Lower lobe of right lung (tissue), 2 donors: ENCODE data around the gene TPCN2. TPM values are rescaled to one million over a fixed set of nuclear protein-coding genes. Genes with fewer than 3 reads are reported as not detected.
"Not testable (repeated sequence)": the region's sequence is repeated elsewhere in the genome, so short reads cannot be mapped to it uniquely, and the experiment has no call there.

ENCODE experiments used
- ATAC-seq, 2 donors: fragments of 200-7000 bp; cut with Tn5 transposase; one replicate each; pipeline ENCODE4 v1.9.1; 2020 to 2022; ENCODE audit warnings: mild to moderate bottlenecking in 2 of 2, moderate library complexity in 2 of 2
- DNase-seq: peaks from one replicate; pipeline ENCODE4 v3.0.0-alpha.2; 2020
- H3K27ac ChIP-seq: fragments of 200-600 bp; one replicate; pipeline ENCODE4 v1.8.0; 2022
- H3K27me3 ChIP-seq: fragments of 200-600 bp; one replicate; pipeline ENCODE4 v1.8.0; 2022; ENCODE audit warnings: low read depth
- H3K36me3 ChIP-seq: fragments of 200-600 bp; one replicate; pipeline ENCODE4 v1.8.0; 2022; ENCODE audit warnings: mild to moderate bottlenecking
- H3K4me1 ChIP-seq: fragments of 200-600 bp; one replicate; pipeline ENCODE4 v1.8.0; 2022
- H3K4me3 ChIP-seq: fragments of 200-600 bp; one replicate; pipeline ENCODE4 v1.8.0; 2022; ENCODE audit warnings: mild to moderate bottlenecking
- H3K9me3 ChIP-seq: fragments of 200-600 bp; one replicate; pipeline ENCODE4 v1.8.0; 2022
- intact Hi-C: fragments of 100-400 bp; cut with DNase I; formaldehyde crosslinking; loops from one replicate; pipeline ENCODE4 v1.11.0; 2022
- total RNA-seq: library from RNA; stranded (reverse); fragmentation: NEBNext Ultra II Directional; extraction: Animal tissue kit (Norgen Biotek cat#: 25700); gene quantifications from one replicate; pipeline ENCODE4 v1.2.1, GENCODE V29; 2021
- TF ChIP-seq, protein P1 (sequence below): fragments of 200-600 bp; IDR thresholded peaks from one replicate; pipeline ENCODE4 v1.8.0; 2022; ENCODE audit warnings: antibody characterized with exemption, mild to moderate bottlenecking
- donor health status: DM: no; HTN: yes; CAD: no; lungs with severe emphysema.

Gene TPCN2
- total RNA-seq, 1 donor from 2014 or later, result 18.2 TPM

GRCh38 chr11:69138265-69138664, 89.5 kb downstream of the TPCN2 start:
- intact Hi-C loops, result no loop called here
- no peaks in the 10 kb centered on the region for H3K4me1 ChIP-seq
- H3K36me3 ChIP-seq, result no peaks in the 10 kb centered on the region
- H3K27me3 ChIP-seq, result no peaks in the 10 kb centered on the region
- H3K4me3 ChIP-seq, result no peak overlapping the region
- TF ChIP-seq, protein P1, sequence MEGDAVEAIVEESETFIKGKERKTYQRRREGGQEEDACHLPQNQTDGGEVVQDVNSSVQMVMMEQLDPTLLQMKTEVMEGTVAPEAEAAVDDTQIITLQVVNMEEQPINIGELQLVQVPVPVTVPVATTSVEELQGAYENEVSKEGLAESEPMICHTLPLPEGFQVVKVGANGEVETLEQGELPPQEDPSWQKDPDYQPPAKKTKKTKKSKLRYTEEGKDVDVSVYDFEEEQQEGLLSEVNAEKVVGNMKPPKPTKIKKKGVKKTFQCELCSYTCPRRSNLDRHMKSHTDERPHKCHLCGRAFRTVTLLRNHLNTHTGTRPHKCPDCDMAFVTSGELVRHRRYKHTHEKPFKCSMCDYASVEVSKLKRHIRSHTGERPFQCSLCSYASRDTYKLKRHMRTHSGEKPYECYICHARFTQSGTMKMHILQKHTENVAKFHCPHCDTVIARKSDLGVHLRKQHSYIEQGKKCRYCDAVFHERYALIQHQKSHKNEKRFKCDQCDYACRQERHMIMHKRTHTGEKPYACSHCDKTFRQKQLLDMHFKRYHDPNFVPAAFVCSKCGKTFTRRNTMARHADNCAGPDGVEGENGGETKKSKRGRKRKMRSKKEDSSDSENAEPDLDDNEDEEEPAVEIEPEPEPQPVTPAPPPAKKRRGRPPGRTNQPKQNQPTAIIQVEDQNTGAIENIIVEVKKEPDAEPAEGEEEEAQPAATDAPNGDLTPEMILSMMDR, result no peak
- H3K9me3 ChIP-seq, result no peaks in the 10 kb centered on the region
- ATAC-seq, result no peak
- H3K27ac ChIP-seq, result no peak overlapping the region
- DNase-seq, result no peak

DNA sequence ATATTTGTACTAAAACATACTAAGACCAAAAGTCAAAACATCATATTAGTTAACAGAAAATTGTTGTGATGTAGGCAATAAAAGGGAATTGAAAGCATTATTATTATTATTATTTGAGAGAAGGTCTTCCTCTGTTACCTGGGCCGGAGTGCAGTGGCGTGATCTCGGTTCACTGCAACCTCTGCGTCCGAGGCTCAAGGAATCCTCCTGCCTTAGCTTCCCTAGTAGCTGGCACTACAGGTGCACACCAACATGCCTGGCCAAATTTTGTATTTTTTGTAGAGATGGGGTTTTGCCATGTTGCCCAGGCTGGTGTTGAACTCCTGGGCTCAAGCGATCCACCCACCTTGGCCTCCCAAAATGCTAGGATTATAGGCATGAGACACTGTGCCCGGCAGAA, 91.4 kb downstream of the TPCN2 start:
- ATAC-seq, H3K4me3 ChIP-seq, H3K27me3 ChIP-seq, H3K4me1 ChIP-seq, H3K27ac ChIP-seq, DNase-seq, intact Hi-C loops, H3K36me3 ChIP-seq, H3K9me3 ChIP-seq: not testable (repeated sequence)

- Histone ChIP-seq H3K4me3 (no peak overlapping the region), H3K4me1 (no peaks in the 10 kb centered on the region), H3K27me3 (no peaks in the 10 kb centered on the region), H3K27ac (no peak overlapping the region), H3K9me3 (no peaks in the 10 kb centered on the region), H3K36me3 (no peaks in the 10 kb centered on the region)
- ATAC-seq (no peak), DNase-seq (no peak)
- TF ChIP-seq, protein P1, result no peak
- intact Hi-C loops, result no loop called here
These were observed 91.9 kb downstream of the TPCN2 start for GRCh38 chr11:69140635-69141034.

DNA sequence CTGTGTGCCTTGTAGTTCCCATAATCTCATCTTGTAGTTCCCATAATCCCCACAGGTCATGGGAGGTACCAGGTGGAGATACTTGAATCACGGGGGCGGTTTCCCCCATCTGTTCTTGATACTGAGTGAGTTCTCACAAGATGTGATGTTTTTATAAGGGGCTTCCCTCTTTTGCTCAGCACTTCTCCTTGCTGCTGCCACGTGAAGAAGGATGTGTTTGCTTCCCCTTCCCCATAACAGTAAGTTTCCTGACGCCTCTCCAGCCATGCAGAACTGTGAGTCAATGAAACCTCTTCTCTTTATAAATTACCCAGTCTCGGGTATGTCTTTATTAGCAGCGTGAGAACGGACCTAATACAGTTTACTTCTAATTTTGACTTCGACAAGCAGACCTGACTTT, 93.0 kb downstream of the TPCN2 start:
- Histone ChIP-seq H3K27ac (no peak overlapping the region), H3K4me3 (no peak overlapping the region), H3K9me3 (no peaks in the 10 kb centered on the region), H3K36me3 (no peaks in the 10 kb centered on the region), H3K4me1 (no peaks in the 10 kb centered on the region), H3K27me3 (no peaks in the 10 kb centered on the region)
- intact Hi-C loops, result no loop called here
- no peak for DNase-seq
- ATAC-seq, result no peak
- TF ChIP-seq, protein P1, result no peak

- no peak overlapping the region for H3K4me3 ChIP-seq
- H3K4me1 ChIP-seq, result no peaks in the 10 kb centered on the region
- no peaks in the 10 kb centered on the region for H3K27me3 ChIP-seq
- H3K9me3 ChIP-seq, result no peaks in the 10 kb centered on the region
- DNase-seq (no peak), ATAC-seq (no peak)
- H3K36me3 ChIP-seq, result no peaks in the 10 kb centered on the region
- TF ChIP-seq, protein P1, result no peak
- intact Hi-C loops, result no loop called here
- H3K27ac ChIP-seq, result no peak overlapping the region
These were observed 94.2 kb downstream of the TPCN2 start for GRCh38 chr11:69142895-69143294.

GRCh38 chr11:69144316-69145049, 95.8 kb downstream of the TPCN2 start:
- intact Hi-C loops, result no loop called here
- Histone ChIP-seq H3K27ac (no peak overlapping the region), H3K9me3 (no peaks in the 10 kb centered on the region), H3K36me3 (no peaks in the 10 kb centered on the region), H3K4me1 (no peaks in the 10 kb centered on the region), H3K4me3 (no peak overlapping the region), H3K27me3 (no peaks in the 10 kb centered on the region)
- DNase-seq (no peak), ATAC-seq (no peak)
- TF ChIP-seq, protein P1, result no peak
